Endothelial cell of umbilical vein (primary cell): Measurements from ENCODE around the gene CREG1. TPM values are rescaled to one million over a fixed set of nuclear protein-coding genes. Genes with fewer than 3 reads are reported as not detected.

Experiments used
- BruUV-seq: library from RNA; stranded (reverse); fragments of 400-500 nt; replicated peaks from 2 replicates; lab custom pipeline; 2021; lab: Mats Ljungman, UMichigan
- CTCF ChIA-PET: fragments of 300-600, 350-600 bp; sonication (Branson Sonifier 250); formaldehyde crosslinking; loops from one replicate; lab custom pipeline; 2021; ENCODE audit warnings: antibody characterized with exemption, inconsistent platforms; lab: Charles Lee
- POLR2A ChIA-PET: fragments of 300-600, 350-600 bp; sonication (Branson Sonifier 250); formaldehyde crosslinking; loops from one replicate; lab custom pipeline; 2021; ENCODE audit warnings: antibody characterized with exemption, inconsistent platforms; lab: Charles Lee
- DNase-seq: peaks from one replicate; pipeline ENCODE4 v3.0.0-alpha.2; 2011; ENCODE audit warnings: low read depth, low spot score
- FAIRE-seq: peaks from 2 replicates; lab custom pipeline; 2011; peaks lifted over from hg19 to GRCh38; lab: Jason Lieb, UNC
- H2AFZ ChIP-seq: 2 replicates; pipeline ENCODE4 v1.6.0; 2012; ENCODE audit warnings: low read depth, low read length, control low read depth, inconsistent platforms
- H3K27ac ChIP-seq: 2 replicates; pipeline ENCODE4 v1.5.1; 2011; ENCODE audit warnings: low read depth, mild to moderate bottlenecking, control low read depth, low read length, moderate library complexity; ENCODE audit not compliant: insufficient read depth
- H3K27me3 ChIP-seq, 2 experiments: 2 replicates each; pipeline versions ENCODE4 v1.6.0 to v1.6.1; 2011; ENCODE audit warnings: low read length in 2 of 2, mixed read lengths in 1 of 2; ENCODE audit not compliant: control insufficient read depth in 2 of 2, insufficient read depth in 2 of 2
- H3K36me3 ChIP-seq, 2 experiments: 2 replicates in 1 of 2; 3 replicates in 1 of 2; pipeline ENCODE4 v1.5.1; 2011; ENCODE audit warnings: low read length in 2 of 2, mild to moderate bottlenecking in 1 of 2, moderate library complexity in 1 of 2; ENCODE audit not compliant: control insufficient read depth in 2 of 2, insufficient read depth in 2 of 2; ENCODE audit errors: extremely low read depth in 1 of 2
- H3K4me1 ChIP-seq: 3 replicates; pipeline ENCODE4 v1.5.1; 2011; ENCODE audit warnings: mild to moderate bottlenecking, low read length; ENCODE audit not compliant: control insufficient read depth, insufficient read depth; ENCODE audit errors: extremely low read depth
- H3K4me2 ChIP-seq: 2 replicates; pipeline ENCODE4 v1.6.1; 2011; ENCODE audit warnings: low read length, control low read depth, mixed read lengths; ENCODE audit not compliant: insufficient read depth
- H3K4me3 ChIP-seq, 3 experiments: fragments of 200-600 bp in 1 of 3; sonication (generic), shearing (Covaris generic) in 1 of 3; replicated peaks in 1 of 3; 2 replicates each; pipeline ENCODE4 v1.5.1; 2011 to 2016; ENCODE audit warnings: control low read depth in 3 of 3, low read length in 3 of 3, mild to moderate bottlenecking in 2 of 3, inconsistent platforms in 1 of 3, low read depth in 1 of 3, moderate library complexity in 1 of 3; ENCODE audit not compliant: insufficient read depth in 1 of 3
- H3K79me2 ChIP-seq: 2 replicates; pipeline ENCODE4 v1.6.0; 2012; ENCODE audit warnings: low read length, inconsistent platforms; ENCODE audit not compliant: control insufficient read depth, insufficient read depth
- H3K9ac ChIP-seq: replicated peaks from 2 replicates; pipeline ENCODE3; 2011; ENCODE audit warnings: low read length, control low read depth; ENCODE audit not compliant: insufficient read depth; ENCODE audit errors: extremely low read depth
- H3K9me1 ChIP-seq: replicated peaks from 3 replicates; pipeline ENCODE4 v1.6.0; 2011; ENCODE audit warnings: mild to moderate bottlenecking, low read length; ENCODE audit not compliant: control insufficient read depth, insufficient read depth; ENCODE audit errors: extremely low read depth
- H3K9me3 ChIP-seq: replicated peaks from 2 replicates; pipeline ENCODE4 v1.5.1; 2012; ENCODE audit warnings: low read length, inconsistent platforms; ENCODE audit not compliant: control insufficient read depth, insufficient read depth
- H4K20me1 ChIP-seq: replicated peaks from 2 replicates; pipeline ENCODE3; 2011; ENCODE audit warnings: mild to moderate bottlenecking, low read length; ENCODE audit not compliant: control insufficient read depth, insufficient read depth; ENCODE audit errors: extremely low read depth
- CTCF ChIP-seq, 2 donors: IDR thresholded peaks; 1 replicate in 1 of 2; 2 replicates in 1 of 2; pipeline ENCODE4 v1.5.1; 2011; ENCODE audit warnings: low read length in 2 of 2, mild to moderate bottlenecking in 2 of 2, moderate library complexity in 2 of 2, control low read depth in 1 of 2, inconsistent platforms in 1 of 2, low read depth in 1 of 2; ENCODE audit not compliant: insufficient read depth in 1 of 2; ENCODE audit errors: extremely low read depth in 1 of 2
- EZH2 ChIP-seq: IDR thresholded peaks from 2 replicates; pipeline ENCODE4 v1.6.1; 2012; ENCODE audit warnings: borderline replicate concordance, low read depth, mild to moderate bottlenecking, moderate library complexity, low read length, inconsistent platforms; ENCODE audit not compliant: severe bottlenecking
- FOS ChIP-seq: IDR thresholded peaks from 2 replicates; pipeline ENCODE4 v1.6.1; 2011; ENCODE audit warnings: mild to moderate bottlenecking, low read length, moderate library complexity, borderline replicate concordance; ENCODE audit not compliant: insufficient read depth
- GATA2 ChIP-seq: IDR thresholded peaks from 2 replicates; pipeline ENCODE4 v1.7.0; 2011; ENCODE audit warnings: low read depth, mild to moderate bottlenecking, moderate library complexity, mixed read lengths, low read length; ENCODE audit not compliant: insufficient read length, insufficient read depth
- JUN ChIP-seq: IDR thresholded peaks from 2 replicates; pipeline ENCODE4 v1.6.1; 2011; ENCODE audit warnings: borderline replicate concordance, low read depth; ENCODE audit not compliant: insufficient read length, insufficient read depth
- MAX ChIP-seq: IDR thresholded peaks from 2 replicates; pipeline ENCODE4 v1.6.1; 2011; ENCODE audit not compliant: insufficient read depth, insufficient read length
- MYC ChIP-seq: IDR thresholded peaks from one replicate; pipeline ENCODE4 v1.6.1; 2011; ENCODE audit warnings: mild to moderate bottlenecking, low read depth, low read length
- POLR2A ChIP-seq: IDR thresholded peaks from 2 replicates; pipeline ENCODE4 v1.6.1; 2012; ENCODE audit warnings: low read depth, mild to moderate bottlenecking, control low read depth, low read length
- POLR2AphosphoS5 ChIP-seq: IDR thresholded peaks from 2 replicates; pipeline ENCODE4 v1.6.1; 2012; ENCODE audit warnings: low read depth, mild to moderate bottlenecking, control low read depth, low read length, moderate library complexity; ENCODE audit not compliant: insufficient read depth
- dilution Hi-C: fragments of 300-500 bp; cut with MboI; formaldehyde crosslinking; loops from one replicate; pipeline ENCODE4 v1.15.0; 2019; ENCODE audit warnings: low sequenced_read_pairs; ENCODE audit not compliant: extremely low pct_ligation_motif_present
- intact Hi-C: fragments of 100-400 bp; cut with micrococcal nuclease; formaldehyde crosslinking; loops from one replicate; pipeline ENCODE4 v1.10.0; 2022
- polyA plus RNA-seq, 4 experiments: library from polyadenylated mRNA; depleted of rRNA in 3 of 4; stranded (reverse) in 3 of 4; unstranded in 1 of 4; fragments of >200 nt; gene quantifications; 2 replicates each; pipeline versions ENCODE4 v1.2.1 to v1.2.3, GENCODE V29; 2011 to 2012; ENCODE audit warnings: missing spikeins in 1 of 4
- total RNA-seq: library from RNA; stranded (reverse); gene quantifications from 2 replicates; pipeline ENCODE4 v1.2.3, GENCODE V29; 2021

The CREG1 gene
- total and polyA plus RNA-seq, 2 donors (not counting 3 experiments of a cell fraction or from before 2014, with no cell fraction given) = 10.3 to 15.8 TPM

- no peak for FAIRE-seq
- TF ChIP-seq POLR2A = no peak
- no peak for TF ChIP-seq MYC
- CTCF ChIA-PET = interaction anchor here (1.3 to 2.5 kb wide), 3 partner anchors 29 to 653 kb away, joined by 5 to 10 read pairs (median 6); no protein-coding TSS in a partner anchor
Observed at GRCh38 chr1:167562702-167563101, 9.1 kb upstream of the CREG1 start.

GRCh38 chr1:167561753-167562152, 8.2 kb upstream of the CREG1 start:
- Histone ChIP-seq H3K4me3 (no peak overlapping the region), H3K36me3 (no peaks in the 10 kb centered on the region), H2AFZ (no peak overlapping the region), H3K4me2 (no peak overlapping the region), H4K20me1 (no peaks in the 10 kb centered on the region), H3K9me1 (no peaks in the 10 kb centered on the region), H3K9me3 (no peaks in the 10 kb centered on the region), H3K9ac (no peak overlapping the region), H3K79me2 (no peaks in the 10 kb centered on the region), H3K27ac (no peak overlapping the region), H3K4me1 (no peaks in the 10 kb centered on the region), H3K27me3 (peaks cover 0 to 2% of the 10 kb centered on the region in 2 experiments)
- dilution Hi-C loops = no loop called here
- FAIRE-seq (no peak), DNase-seq (no peak)
- intact Hi-C loops = no loop called here
- POLR2A ChIA-PET = no interaction called here
- CTCF ChIA-PET = interaction anchor here (0.8 to 2.0 kb wide), 2 partner anchors 22 to 126 kb away, joined by 3 to 6 read pairs; no protein-coding TSS in a partner anchor
- TF ChIP-seq POLR2AphosphoS5 (no peak), FOS (no peak), CTCF (IDR thresholded peaks at IDR 0.05; ENCODE audit: extremely low read depth in 1 of 2, insufficient read depth in 1 of 2, low read depth in 1 of 2, low read length in 2 of 2) (no peak), POLR2A (no peak), EZH2 (no peak), JUN (no peak), GATA2 (no peak), MYC (no peak), MAX (no peak)
- no TSS peak for BruUV-seq

More at GRCh38 chr1:167562702-167563101, 9.1 kb upstream of the CREG1 start:
- H3K4me3 ChIP-seq = no peak overlapping the region
- no peaks in the 10 kb centered on the region for H3K9me3 ChIP-seq
- no peak overlapping the region for H3K27ac ChIP-seq
- BruUV-seq = no TSS peak
- dilution Hi-C loops (no loop called here), intact Hi-C loops (no loop called here)
- no peaks in the 10 kb centered on the region for H3K4me1 ChIP-seq
- H3K36me3 ChIP-seq = no peaks in the 10 kb centered on the region
- DNase-seq = no peak
- no peaks in the 10 kb centered on the region for H3K9me1 ChIP-seq
- no peak overlapping the region for H3K9ac ChIP-seq
- H2AFZ ChIP-seq = no peak overlapping the region
- POLR2A ChIA-PET = no interaction called here
- H4K20me1 ChIP-seq = no peaks in the 10 kb centered on the region
- no peak overlapping the region for H3K4me2 ChIP-seq
- H3K27me3 ChIP-seq = peaks cover 0 to 2% of the 10 kb centered on the region in 2 experiments
- H3K79me2 ChIP-seq = no peaks in the 10 kb centered on the region
